Stimulated activated CD8-positive, alpha-beta memory T cell treated with anti-CD3 and anti-CD28 coated beads, Interleukin-12 subunit alpha, Interleukin-12 subunit beta, amount 100 ng/mL, for 4 hours (primary cell): Measurements from ENCODE around the gene PDGFB.

Experiments used
- DNase-seq: peaks from one replicate; pipeline ENCODE4 v3.0.0-alpha.2; 2020; ENCODE audit warnings: low read depth

Gene PDGFB

GRCh38 chr22:39205344-39206021, 39.3 kb downstream of the PDGFB start:
- peak; percentile 49 for DNase-seq

GRCh38 chr22:39204216-39204615, 40.6 kb downstream of the PDGFB start:
- DNase-seq: no peak

- DNase-seq: no peak
Observed at GRCh38 chr22:39197578-39197977, 47.2 kb downstream of the PDGFB start.

- no peak for DNase-seq
Observed at GRCh38 chr22:39194098-39194497, 50.7 kb downstream of the PDGFB start.

GRCh38 chr22:39188809-39189208, 56.0 kb downstream of the PDGFB start:
- DNase-seq: no peak

- DNase-seq: no peak
Observed at GRCh38 chr22:39185601-39186012, 59.2 kb downstream of the PDGFB start.

- DNase-seq: no peak
Observed at GRCh38 chr22:39184586-39185577, 59.9 kb downstream of the PDGFB start.

- no peak for DNase-seq
Observed at GRCh38 chr22:39183991-39184585, 60.7 kb downstream of the PDGFB start.

- DNase-seq: no peak
Observed at GRCh38 chr22:39182478-39183030, 62.2 kb downstream of the PDGFB start.

- no peak for DNase-seq
Observed at GRCh38 chr22:39181778-39182177, 63.0 kb downstream of the PDGFB start.

- DNase-seq: no peak
Observed at GRCh38 chr22:39181356-39181755, 63.4 kb downstream of the PDGFB start.

GRCh38 chr22:39179841-39180335, 64.9 kb downstream of the PDGFB start:
- DNase-seq: no peak

GRCh38 chr22:39179401-39179827, 65.4 kb downstream of the PDGFB start:
- no peak for DNase-seq

GRCh38 chr22:39178206-39179111, 66.3 kb downstream of the PDGFB start:
- DNase-seq: no peak

- no peak for DNase-seq
Observed at GRCh38 chr22:39177791-39178190, 67.0 kb downstream of the PDGFB start.

GRCh38 chr22:39177456-39177775, 67.4 kb downstream of the PDGFB start:
- DNase-seq: no peak

GRCh38 chr22:39176714-39177455, 67.9 kb downstream of the PDGFB start:
- no peak for DNase-seq

GRCh38 chr22:39176143-39176713, 68.6 kb downstream of the PDGFB start:
- DNase-seq: no peak

GRCh38 chr22:39175353-39176142, 69.2 kb downstream of the PDGFB start:
- no peak for DNase-seq
